GM12864 (cell line): ENCODE results near the gene DNAJC30.

Source experiments
- DNase-seq: peaks from one replicate; pipeline ENCODE4 v3.0.0-alpha.2; 2011; ENCODE audit warnings: low read depth
- H3K4me3 ChIP-seq: 2 replicates; pipeline ENCODE4 v1.5.1; 2011; ENCODE audit warnings: mild to moderate bottlenecking, low read depth, low read length, control low read depth
- CTCF ChIP-seq: IDR thresholded peaks from 2 replicates; pipeline ENCODE4 v1.5.1; 2011; ENCODE audit warnings: low read depth, mild to moderate bottlenecking, moderate library complexity, low read length, control low read depth, inconsistent platforms; ENCODE audit errors: missing control alignments

DNAJC30 gene

GRCh38 chr7:73646785-73647724 is 36.2 kb downstream of the DNAJC30 start:
- no peak overlapping the region for H3K4me3 ChIP-seq
- DNase-seq: no peak
- no peak for TF ChIP-seq CTCF

- TF ChIP-seq CTCF: no peak
- DNase-seq: no peak
- H3K4me3 ChIP-seq: no peak overlapping the region
Observed at GRCh38 chr7:73645643-73646174, 37.5 kb downstream of the DNAJC30 start.

- DNase-seq: no peak
- TF ChIP-seq CTCF: no peak
- no peak overlapping the region for H3K4me3 ChIP-seq
Observed at GRCh38 chr7:73644688-73645286, 38.5 kb downstream of the DNAJC30 start.

- H3K4me3 ChIP-seq: no peak overlapping the region
- no peak for DNase-seq
- TF ChIP-seq CTCF: no peak
Observed at GRCh38 chr7:73642834-73643233, 40.4 kb downstream of the DNAJC30 start.

- no peak for DNase-seq
- no peak overlapping the region for H3K4me3 ChIP-seq
- TF ChIP-seq CTCF: no peak
Observed at GRCh38 chr7:73638911-73639310, 44.3 kb downstream of the DNAJC30 start.

- DNase-seq: no peak
- no peak for TF ChIP-seq CTCF
- no peak overlapping the region for H3K4me3 ChIP-seq
Observed at GRCh38 chr7:73635428-73636200, 47.6 kb downstream of the DNAJC30 start.
